HAP-1 (cell line): ENCODE results near the gene CCDC71L.

Experiments used
- DNase-seq, 2 experiments: peaks; one replicate each; pipeline ENCODE4 v3.0.0-alpha.2; 2016 to 2020; ENCODE audit warnings: low spot score in 2 of 2
- H3K27me3 ChIP-seq: fragments of 250-450 bp; sonication (Bioruptor Pico); 2 replicates; pipeline ENCODE4 v1.5.1; 2020; ENCODE audit warnings: low read depth, mild to moderate bottlenecking, moderate library complexity
- H3K36me3 ChIP-seq: fragments of 250-450 bp; sonication (Bioruptor Pico); replicated peaks from 2 replicates; pipeline ENCODE4 v1.5.1; 2020; ENCODE audit warnings: mild to moderate bottlenecking
- H3K4me1 ChIP-seq: fragments of 250-450 bp; sonication (Bioruptor Pico); 2 replicates; pipeline ENCODE4 v1.5.1; 2020; ENCODE audit warnings: mild to moderate bottlenecking
- H3K4me3 ChIP-seq: fragments of 250-450 bp; sonication (Bioruptor Pico); 2 replicates; pipeline ENCODE4 v1.5.1; 2020; ENCODE audit warnings: mild to moderate bottlenecking, moderate library complexity
- H3K9me3 ChIP-seq: fragments of 250-450 bp; sonication (Bioruptor Pico); 2 replicates; pipeline ENCODE4 v1.5.1; 2020; ENCODE audit warnings: mild to moderate bottlenecking, moderate library complexity
- in situ Hi-C: fragments of 300-500 bp; cut with MboI; formaldehyde crosslinking; loops from 3 replicates; pipeline ENCODE4 v1.14.3; 2020; ENCODE audit warnings: low sequenced_read_pairs, inconsistent platforms, mixed read lengths

Gene CCDC71L

GRCh38 chr7:106671160-106671559 is 10.2 kb upstream of the CCDC71L start:
- H3K4me3 ChIP-seq: no peak overlapping the region
- no peaks in the 10 kb centered on the region for H3K27me3 ChIP-seq
- no peak for DNase-seq
- peaks cover 5% of the 10 kb centered on the region for H3K4me1 ChIP-seq
- no peaks in the 10 kb centered on the region for H3K36me3 ChIP-seq
- in situ Hi-C loops: no loop called here
- H3K9me3 ChIP-seq: no peaks in the 10 kb centered on the region

GRCh38 chr7:106668861-106669524 is 8.0 kb upstream of the CCDC71L start:
- Histone ChIP-seq H3K27me3 (no peaks in the 10 kb centered on the region), H3K4me1 (peaks cover 5% of the 10 kb centered on the region), H3K9me3 (no peaks in the 10 kb centered on the region), H3K4me3 (no peak overlapping the region), H3K36me3 (no peaks in the 10 kb centered on the region)
- in situ Hi-C loops: no loop called here
- DNase-seq: no peak

GRCh38 chr7:106666353-106666752 is 5.4 kb upstream of the CCDC71L start:
- in situ Hi-C loops: no loop called here
- no peak for DNase-seq
- Histone ChIP-seq H3K4me3 (no peak overlapping the region), H3K4me1 (peaks cover 6% of the 10 kb centered on the region), H3K27me3 (no peaks in the 10 kb centered on the region), H3K9me3 (no peaks in the 10 kb centered on the region), H3K36me3 (no peaks in the 10 kb centered on the region)

GRCh38 chr7:106664343-106664742 is 3.4 kb upstream of the CCDC71L start:
- no peak for DNase-seq
- Histone ChIP-seq H3K4me3 (no peak overlapping the region), H3K27me3 (no peaks in the 10 kb centered on the region), H3K9me3 (no peaks in the 10 kb centered on the region), H3K4me1 (peaks cover 9% of the 10 kb centered on the region), H3K36me3 (no peaks in the 10 kb centered on the region)
- in situ Hi-C loops: no loop called here

- H3K4me3 ChIP-seq: peak overlapping the region; percentile 54
- no peaks in the 10 kb centered on the region for H3K27me3 ChIP-seq
- no peaks in the 10 kb centered on the region for H3K9me3 ChIP-seq
- in situ Hi-C loops: no loop called here
- no peaks in the 10 kb centered on the region for H3K36me3 ChIP-seq
- peaks cover 10% of the 10 kb centered on the region for H3K4me1 ChIP-seq
- peak; percentile 71 to 87 for DNase-seq
Observed at GRCh38 chr7:106659963-106660861, 746 bp downstream of the CCDC71L start.

- no peaks in the 10 kb centered on the region for H3K36me3 ChIP-seq
- in situ Hi-C loops: no loop called here
- peaks cover 10% of the 10 kb centered on the region for H3K4me1 ChIP-seq
- no peaks in the 10 kb centered on the region for H3K9me3 ChIP-seq
- peak overlapping the region; percentile 54 for H3K4me3 ChIP-seq
- peaks cover 5% of the 10 kb centered on the region; the same call in 1 of the 2 replicates for H3K27me3 ChIP-seq
- DNase-seq: no peak
Observed at GRCh38 chr7:106659166-106659962, 1.6 kb downstream of the CCDC71L start.

- no peak overlapping the region; the same call in 1 of the 2 replicates for H3K4me3 ChIP-seq
- H3K36me3 ChIP-seq: no peaks in the 10 kb centered on the region
- in situ Hi-C loops: no loop called here
- H3K9me3 ChIP-seq: no peaks in the 10 kb centered on the region
- H3K27me3 ChIP-seq: peaks cover 5% of the 10 kb centered on the region; the same call in 1 of the 2 replicates
- no peak for DNase-seq
- peaks cover 10% of the 10 kb centered on the region for H3K4me1 ChIP-seq
Observed at GRCh38 chr7:106658316-106659165, 2.4 kb downstream of the CCDC71L start.

GRCh38 chr7:106657085-106657991 is 3.6 kb downstream of the CCDC71L start:
- in situ Hi-C loops: no loop called here
- Histone ChIP-seq H3K9me3 (no peaks in the 10 kb centered on the region), H3K4me3 (no peak overlapping the region), H3K36me3 (no peaks in the 10 kb centered on the region), H3K27me3 (peaks cover 5% of the 10 kb centered on the region; the same call in 1 of the 2 replicates), H3K4me1 (peaks cover 10% of the 10 kb centered on the region)
- no peak for DNase-seq

- peaks cover 7% of the 10 kb centered on the region for H3K4me1 ChIP-seq
- H3K4me3 ChIP-seq: no peak overlapping the region
- no peaks in the 10 kb centered on the region for H3K9me3 ChIP-seq
- H3K27me3 ChIP-seq: peaks cover 8% of the 10 kb centered on the region; the same call in 1 of the 2 replicates
- no peak for DNase-seq
- H3K36me3 ChIP-seq: no peaks in the 10 kb centered on the region
- in situ Hi-C loops: no loop called here
Observed at GRCh38 chr7:106655703-106656498, 5.1 kb downstream of the CCDC71L start.

- in situ Hi-C loops: no loop called here
Observed at GRCh38 chr7:106653488-106653887, 7.5 kb downstream of the CCDC71L start.

GRCh38 chr7:106652909-106653308 is 8.0 kb downstream of the CCDC71L start:
- Histone ChIP-seq H3K4me3 (no peak overlapping the region), H3K9me3 (no peaks in the 10 kb centered on the region), H3K27me3 (peaks cover 8% of the 10 kb centered on the region; the same call in 1 of the 2 replicates), H3K36me3 (no peaks in the 10 kb centered on the region), H3K4me1 (no peaks in the 10 kb centered on the region)
- DNase-seq: no peak
- in situ Hi-C loops: no loop called here

More at GRCh38 chr7:106653488-106653887, 7.5 kb downstream of the CCDC71L start:
- no peaks in the 10 kb centered on the region for H3K9me3 ChIP-seq
- no peaks in the 10 kb centered on the region for H3K36me3 ChIP-seq
- DNase-seq: no peak
- H3K4me1 ChIP-seq: no peaks in the 10 kb centered on the region
- no peak overlapping the region for H3K4me3 ChIP-seq
- peaks cover 8% of the 10 kb centered on the region; the same call in 1 of the 2 replicates for H3K27me3 ChIP-seq
